HepG2 (cell line): ENCODE results near the gene PODXL. TPM values are rescaled to one million over a fixed set of nuclear protein-coding genes. Genes with fewer than 3 reads are reported as not detected.

Source experiments
- ATAC-seq: fragments of 200-7000 bp; cut with Tn5 transposase; 3 replicates; pipeline ENCODE4 v1.9.1; 2020; ENCODE audit warnings: mild to moderate bottlenecking, moderate library complexity
- BruUV-seq: library from RNA; stranded (reverse); fragments of 400-500 nt; replicated peaks from 2 replicates; lab custom pipeline; 2021; lab: Mats Ljungman, UMichigan
- CTCF ChIA-PET: fragments of 300-600 bp; formaldehyde crosslinking; extraction: SDS; loops from one replicate; lab custom pipeline; 2021; ENCODE audit warnings: low total read pairs, inconsistent platforms, low intra/inter-chr PET ratio; lab: Yijun Ruan, JAX
- POLR2A ChIA-PET: fragments of 350-600 bp; sonication (Branson Sonifier 250); formaldehyde crosslinking; loops from one replicate; lab custom pipeline; 2020; ENCODE audit warnings: antibody characterized with exemption, inconsistent platforms; lab: Yijun Ruan, JAX
- DNase-seq: peaks from one replicate; pipeline ENCODE4 v3.0.0-alpha.2; 2015; ENCODE audit warnings: low spot score
- FAIRE-seq: peaks from 3 replicates; lab custom pipeline; 2011; peaks lifted over from hg19 to GRCh38; lab: Jason Lieb, UNC
- H2AFZ ChIP-seq: one replicate; pipeline ENCODE4 v1.6.1; 2011; ENCODE audit warnings: low read length, inconsistent platforms
- H3K27ac ChIP-seq: fragments of 300-600 bp; 3 replicates; pipeline ENCODE4 v1.8.0; 2011; ENCODE audit warnings: mixed run types, mild to moderate bottlenecking, mixed read lengths, low read length, inconsistent platforms; ENCODE audit not compliant: insufficient read depth; ENCODE audit errors: extremely low read length
- H3K27me3 ChIP-seq, 2 experiments: fragments of 200-600 bp in 1 of 2; 2 replicates in 1 of 2; 3 replicates in 1 of 2; pipeline versions ENCODE4 v1.6.0 to v1.8.0; 2011; ENCODE audit warnings: low read length in 2 of 2, mild to moderate bottlenecking in 2 of 2, moderate library complexity in 2 of 2, inconsistent platforms in 1 of 2; ENCODE audit not compliant: insufficient read depth in 2 of 2, control insufficient read depth in 1 of 2
- H3K36me3 ChIP-seq, 2 experiments: fragments of 200-600 bp in 1 of 2; replicated peaks in 1 of 2; 2 replicates in 1 of 2; 3 replicates in 1 of 2; pipeline versions ENCODE4 v1.5.1 to v1.8.0; 2011; ENCODE audit warnings: low read length in 2 of 2, inconsistent platforms in 1 of 2; ENCODE audit not compliant: insufficient read depth in 2 of 2, control insufficient read depth in 1 of 2
- H3K4me1 ChIP-seq: 2 replicates; pipeline ENCODE4 v1.5.1; 2012; ENCODE audit warnings: low read length, inconsistent platforms; ENCODE audit not compliant: insufficient read depth
- H3K4me2 ChIP-seq: 2 replicates; pipeline ENCODE4 v1.6.0; 2011; ENCODE audit warnings: low read depth, low read length, inconsistent platforms
- H3K4me3 ChIP-seq, 3 experiments: fragments of 200-600 bp in 1 of 3; sonication (generic), shearing (Covaris generic) in 1 of 3; replicated peaks in 1 of 3; 2 replicates each; pipeline ENCODE4 v1.5.1; 2011 to 2016; ENCODE audit warnings: low read length in 3 of 3, inconsistent platforms in 2 of 3, low read depth in 2 of 3, mild to moderate bottlenecking in 2 of 3, control low read depth in 1 of 3, mixed read lengths in 1 of 3; ENCODE audit not compliant: insufficient read depth in 1 of 3
- H3K79me2 ChIP-seq: one replicate; pipeline ENCODE4 v1.6.1; 2011; ENCODE audit warnings: low read length, inconsistent platforms; ENCODE audit not compliant: insufficient read depth
- H3K9ac ChIP-seq: 2 replicates; pipeline ENCODE4 v1.6.0; 2011; ENCODE audit warnings: mild to moderate bottlenecking, low read depth, low read length, inconsistent platforms; ENCODE audit not compliant: insufficient read depth
- H3K9me3 ChIP-seq: 2 replicates; pipeline ENCODE4 v1.5.1; 2012; ENCODE audit warnings: mild to moderate bottlenecking, low read length
- H4K20me1 ChIP-seq: 2 replicates; pipeline ENCODE4 v1.6.0; 2011; ENCODE audit warnings: inconsistent platforms, mild to moderate bottlenecking, low read length, moderate library complexity; ENCODE audit not compliant: insufficient read depth
- ZKSCAN8 ChIP-seq: IDR thresholded peaks from 2 replicates; pipeline ENCODE4 v1.6.1; 2016; ENCODE audit warnings: borderline replicate concordance, missing genetic modification reagents, missing compliant biosample characterization
- ZNF484 ChIP-seq: sonication (generic); formaldehyde crosslinking; IDR thresholded peaks from 2 replicates; pipeline ENCODE4 v1.5.1; 2020; ENCODE audit warnings: mild to moderate bottlenecking, low read depth, missing genetic modification reagents, borderline replicate concordance
- WGBS: methylation state at CpG from one replicate; pipeline ENCODE4 v1.1.6; 2017; ENCODE audit warnings: low lambda C conversion rate; 5-methylcytosine and 5-hydroxymethylcytosine counted together
- in situ Hi-C: cut with HindIII; loops from 2 replicates; pipeline ENCODE4 v1.10.0; 2017; ENCODE audit warnings: low pct_unique_long_range_greater_than_20kb; ENCODE audit not compliant: extremely low pct_ligation_motif_present
- intact Hi-C: fragments of 100-400 bp; cut with micrococcal nuclease; formaldehyde crosslinking; loops from one replicate; pipeline ENCODE4 v1.10.0; 2022; ENCODE audit not compliant: unreplicated experiment
- polyA plus RNA-seq, 8 experiments: library from polyadenylated mRNA; depleted of rRNA in 3 of 8; stranded (reverse) in 7 of 8; unstranded in 1 of 8; fragments of >200 nt; fragmentation: Illumina TruSeq in 4 of 8; extraction: Trizol in 4 of 8; gene quantifications; 2 replicates each; pipeline versions ENCODE4 v1.2.1 to v1.2.3, GENCODE V29; 2011 to 2016; ENCODE audit warnings: low read depth in 4 of 8, missing spikeins in 1 of 8, mixed read lengths in 1 of 8; ENCODE audit not compliant: insufficient read depth in 1 of 8
- total RNA-seq, 5 experiments: library from RNA; depleted of rRNA; stranded (reverse); fragments of >200 nt; fragmentation: Illumina TruSeq; extraction: Trizol; gene quantifications; 2 replicates each; pipeline ENCODE4 v1.2.3, GENCODE V29; 2016; ENCODE audit warnings: low read depth in 1 of 5
- TF ChIP-seq, protein P1 (sequence below): sonication (generic); formaldehyde crosslinking; IDR thresholded peaks from 2 replicates; pipeline ENCODE4 v1.4.0; 2020; ENCODE audit warnings: mild to moderate bottlenecking, missing genetic modification reagents, borderline replicate concordance
- TF ChIP-seq, protein P2 (sequence below): sonication (generic); formaldehyde crosslinking; IDR thresholded peaks from 2 replicates; pipeline ENCODE4 v1.4.0; 2020; ENCODE audit warnings: low read depth, missing genetic modification reagents

The PODXL gene
- total and polyA plus RNA-seq, 2 of the 13 experiments (the other 11 are each of a cell fraction or from before 2014, with no cell fraction given): 0.22 to 0.54 TPM

DNA sequence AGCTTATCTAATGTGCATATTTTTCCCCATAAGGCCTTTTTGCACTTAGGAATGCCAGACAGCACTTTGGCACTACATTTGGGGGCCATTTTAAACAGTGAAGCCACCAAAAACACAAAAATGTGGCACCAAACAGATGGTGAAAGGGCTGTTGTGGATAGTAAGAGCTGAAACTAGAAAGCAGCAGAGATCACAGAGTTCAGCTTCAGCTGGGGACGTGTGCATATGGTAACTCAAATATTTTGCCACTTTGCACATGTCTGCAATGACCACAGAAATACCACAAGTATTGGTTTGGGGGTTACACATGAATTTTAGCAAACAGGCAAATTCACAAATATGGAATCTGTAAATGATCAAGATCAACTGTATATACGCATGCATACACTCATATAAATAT lies 72.8 kb downstream of the PODXL start:
- Histone ChIP-seq H3K9me3 (no peaks in the 10 kb centered on the region), H2AFZ (no peak overlapping the region), H3K4me1 (peaks cover 15% of the 10 kb centered on the region), H3K4me2 (no peak overlapping the region), H3K4me3 (no peak overlapping the region), H3K79me2 (no peaks in the 10 kb centered on the region), H4K20me1 (0 out of 2 replicates have a peak, but pooled peaks cover 7% of the 10 kb centered on the region), H3K9ac (no peak overlapping the region), H3K27me3 (no peaks in the 10 kb centered on the region), H3K36me3 (peaks cover 5 to 11% of the 10 kb centered on the region in 2 experiments; a peak in 3 of 5 replicates), H3K27ac (no peak overlapping the region)
- intact Hi-C loops: no loop called here
- in situ Hi-C loops: no loop called here
- WGBS: 99% methylated on average over 2 of the region's 2 CpGs
- TF ChIP-seq ZKSCAN8 (no peak), ZNF484 (CRISPR knock-in tag) (no peak)
- TF ChIP-seq, protein P1, sequence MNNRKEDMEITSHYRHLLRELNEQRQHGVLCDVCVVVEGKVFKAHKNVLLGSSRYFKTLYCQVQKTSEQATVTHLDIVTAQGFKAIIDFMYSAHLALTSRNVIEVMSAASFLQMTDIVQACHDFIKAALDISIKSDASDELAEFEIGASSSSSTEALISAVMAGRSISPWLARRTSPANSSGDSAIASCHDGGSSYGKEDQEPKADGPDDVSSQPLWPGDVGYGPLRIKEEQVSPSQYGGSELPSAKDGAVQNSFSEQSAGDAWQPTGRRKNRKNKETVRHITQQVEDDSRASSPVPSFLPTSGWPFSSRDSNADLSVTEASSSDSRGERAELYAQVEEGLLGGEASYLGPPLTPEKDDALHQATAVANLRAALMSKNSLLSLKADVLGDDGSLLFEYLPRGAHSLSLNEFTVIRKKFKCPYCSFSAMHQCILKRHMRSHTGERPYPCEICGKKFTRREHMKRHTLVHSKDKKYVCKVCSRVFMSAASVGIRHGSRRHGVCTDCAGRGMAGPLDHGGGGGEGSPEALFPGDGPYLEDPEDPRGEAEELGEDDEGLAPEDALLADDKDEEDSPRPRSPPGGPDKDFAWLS (CRISPR knock-in tag): no peak
- TF ChIP-seq, protein P2, sequence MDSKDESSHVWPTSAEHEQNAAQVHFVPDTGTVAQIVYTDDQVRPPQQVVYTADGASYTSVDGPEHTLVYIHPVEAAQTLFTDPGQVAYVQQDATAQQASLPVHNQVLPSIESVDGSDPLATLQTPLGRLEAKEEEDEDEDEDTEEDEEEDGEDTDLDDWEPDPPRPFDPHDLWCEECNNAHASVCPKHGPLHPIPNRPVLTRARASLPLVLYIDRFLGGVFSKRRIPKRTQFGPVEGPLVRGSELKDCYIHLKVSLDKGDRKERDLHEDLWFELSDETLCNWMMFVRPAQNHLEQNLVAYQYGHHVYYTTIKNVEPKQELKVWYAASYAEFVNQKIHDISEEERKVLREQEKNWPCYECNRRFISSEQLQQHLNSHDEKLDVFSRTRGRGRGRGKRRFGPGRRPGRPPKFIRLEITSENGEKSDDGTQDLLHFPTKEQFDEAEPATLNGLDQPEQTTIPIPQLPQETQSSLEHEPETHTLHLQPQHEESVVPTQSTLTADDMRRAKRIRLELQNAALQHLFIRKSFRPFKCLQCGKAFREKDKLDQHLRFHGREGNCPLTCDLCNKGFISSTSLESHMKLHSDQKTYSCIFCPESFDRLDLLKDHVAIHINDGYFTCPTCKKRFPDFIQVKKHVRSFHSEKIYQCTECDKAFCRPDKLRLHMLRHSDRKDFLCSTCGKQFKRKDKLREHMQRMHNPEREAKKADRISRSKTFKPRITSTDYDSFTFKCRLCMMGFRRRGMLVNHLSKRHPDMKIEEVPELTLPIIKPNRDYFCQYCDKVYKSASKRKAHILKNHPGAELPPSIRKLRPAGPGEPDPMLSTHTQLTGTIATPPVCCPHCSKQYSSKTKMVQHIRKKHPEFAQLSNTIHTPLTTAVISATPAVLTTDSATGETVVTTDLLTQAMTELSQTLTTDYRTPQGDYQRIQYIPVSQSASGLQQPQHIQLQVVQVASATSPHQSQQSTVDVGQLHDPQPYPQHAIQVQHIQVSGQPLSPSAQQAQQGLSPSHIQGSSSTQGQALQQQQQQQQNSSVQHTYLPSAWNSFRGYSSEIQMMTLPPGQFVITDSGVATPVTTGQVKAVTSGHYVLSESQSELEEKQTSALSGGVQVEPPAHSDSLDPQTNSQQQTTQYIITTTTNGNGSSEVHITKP: no peak
- CTCF ChIA-PET: no interaction called here
- FAIRE-seq: no peak
- DNase-seq: no peak
- no TSS peak for BruUV-seq
- ATAC-seq: no peak
- POLR2A ChIA-PET: no interaction called here
